H7 (cell line): ENCODE measurements around the gene TMEM208. TPM values are rescaled to one million over a fixed set of nuclear protein-coding genes. Genes with fewer than 3 reads are reported as not detected.

Experiments
- DNase-seq: peaks from one replicate; pipeline ENCODE4 v3.0.0; 2012
- H3K27me3 ChIP-seq: 2 replicates; pipeline ENCODE4 v1.6.0; 2011; ENCODE audit warnings: mild to moderate bottlenecking, low read length; ENCODE audit not compliant: control insufficient read depth, insufficient read depth
- H3K36me3 ChIP-seq: replicated peaks from 2 replicates; pipeline ENCODE4 v1.5.1; 2011; ENCODE audit warnings: low read length; ENCODE audit not compliant: control insufficient read depth, insufficient read depth
- H3K4me3 ChIP-seq: 2 replicates; pipeline ENCODE4 v1.5.1; 2011; ENCODE audit warnings: low read depth, mild to moderate bottlenecking, control low read depth, low read length, moderate library complexity; ENCODE audit not compliant: insufficient read depth
- total RNA-seq: library from RNA; depleted of rRNA; stranded (reverse); fragments of >200 nt; shearing (Covaris generic); gene quantifications from 2 replicates; pipeline ENCODE4 v1.2.3, GENCODE V29; 2014

The TMEM208 gene
- total RNA-seq, 1 experiment from 2014 or later, result 27.3 TPM

- peaks cover 2% of the 10 kb centered on the region; the same call in 1 of the 2 replicates for H3K36me3 ChIP-seq
- H3K27me3 ChIP-seq, result peaks cover 26% of the 10 kb centered on the region
- DNase-seq, result no peak
- H3K4me3 ChIP-seq, result no peak overlapping the region
These were observed 25.9 kb downstream of the TMEM208 start for GRCh38 chr16:67252609-67253497.

GRCh38 chr16:67254801-67255552 lies 28.0 kb downstream of the TMEM208 start:
- peaks cover 2% of the 10 kb centered on the region; the same call in 1 of the 2 replicates for H3K36me3 ChIP-seq
- peaks cover 5% of the 10 kb centered on the region for H3K27me3 ChIP-seq
- no peak overlapping the region for H3K4me3 ChIP-seq
- DNase-seq, result no peak

- Histone ChIP-seq H3K4me3 (no peak overlapping the region), H3K36me3 (peaks cover 2% of the 10 kb centered on the region; the same call in 1 of the 2 replicates), H3K27me3 (no peaks in the 10 kb centered on the region; the same call in 1 of the 2 replicates)
- no peak for DNase-seq
These were observed 28.8 kb downstream of the TMEM208 start for GRCh38 chr16:67255553-67256221.

- Histone ChIP-seq H3K36me3 (peaks cover 2% of the 10 kb centered on the region; the same call in 1 of the 2 replicates), H3K4me3 (no peak overlapping the region), H3K27me3 (no peaks in the 10 kb centered on the region)
- DNase-seq, result no peak
These were observed 29.8 kb downstream of the TMEM208 start for GRCh38 chr16:67256701-67257230.

DNA sequence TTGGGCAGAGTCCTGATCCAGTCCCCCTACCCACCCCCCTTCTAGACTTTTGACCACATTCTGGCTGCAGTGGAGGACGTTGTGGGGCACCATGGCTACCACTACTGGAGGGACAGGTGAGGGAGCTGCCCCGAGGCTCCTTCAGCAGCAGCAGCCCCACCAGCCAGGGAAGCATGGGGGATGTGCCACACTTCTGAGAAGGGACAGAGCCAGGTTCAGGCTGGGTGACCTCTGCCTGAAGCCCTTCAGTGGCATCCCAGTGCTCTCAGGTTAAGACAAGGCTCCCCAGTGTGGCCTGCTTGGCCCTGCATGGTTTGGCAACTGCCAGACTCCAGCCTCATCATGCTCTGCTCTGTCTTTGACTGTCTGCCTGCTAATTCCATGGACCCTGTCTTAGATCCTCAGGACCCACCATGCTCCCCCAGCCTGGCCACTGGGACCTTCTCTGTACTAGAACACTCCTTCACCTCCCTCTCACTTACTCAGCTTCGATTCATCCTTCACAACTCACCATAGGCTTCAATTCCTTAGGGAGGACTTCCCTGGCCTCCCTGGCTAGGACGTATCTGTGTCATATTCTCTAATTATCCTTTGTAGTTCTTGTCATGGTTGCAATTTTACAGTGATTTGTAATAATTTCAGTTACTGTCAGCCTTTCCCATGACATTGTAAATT lies 30.7 kb downstream of the TMEM208 start:
- Histone ChIP-seq H3K36me3 (peaks cover under 1% of the 10 kb centered on the region; the same call in 1 of the 2 replicates), H3K27me3 (no peaks in the 10 kb centered on the region; the same call in 1 of the 2 replicates), H3K4me3 (no peak overlapping the region)
- no peak for DNase-seq

DNA sequence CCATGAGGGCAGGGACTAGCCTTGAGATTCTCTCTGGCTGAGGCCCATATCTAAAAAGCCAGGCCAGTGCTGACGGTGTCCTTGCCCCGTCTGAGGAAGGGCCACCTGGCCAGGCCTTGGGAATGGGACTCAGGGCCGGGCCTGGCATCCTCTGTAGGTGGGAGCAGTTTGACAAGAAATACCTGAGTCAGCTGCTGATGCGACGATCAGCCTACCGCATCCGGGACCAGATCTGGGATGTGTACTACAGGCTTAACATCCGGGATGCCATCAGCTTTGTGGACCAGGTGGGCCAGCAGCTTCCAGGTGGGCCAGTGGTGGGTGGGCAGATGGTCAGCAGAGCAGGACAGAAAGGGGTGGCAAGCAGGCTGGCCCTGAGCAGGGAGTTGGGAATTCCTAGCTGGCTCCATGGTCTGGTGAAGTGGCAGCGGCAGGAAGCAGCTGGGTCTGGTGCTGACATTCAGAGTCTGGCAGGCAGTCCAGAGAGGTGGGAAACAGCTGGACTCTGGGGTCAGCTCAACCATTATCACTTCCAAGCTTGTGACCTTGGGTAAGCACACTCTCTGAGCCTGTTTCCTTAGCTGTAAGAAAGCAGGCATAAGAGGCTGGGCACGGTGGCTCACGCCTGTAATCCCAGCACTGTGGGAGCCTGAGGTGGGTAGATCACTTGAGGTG lies 31.4 kb downstream of the TMEM208 start:
- H3K4me3 ChIP-seq, result no peak overlapping the region
- no peaks in the 10 kb centered on the region; the same call in 1 of the 2 replicates for H3K36me3 ChIP-seq
- no peak for DNase-seq
- no peaks in the 10 kb centered on the region; the same call in 1 of the 2 replicates for H3K27me3 ChIP-seq

DNA sequence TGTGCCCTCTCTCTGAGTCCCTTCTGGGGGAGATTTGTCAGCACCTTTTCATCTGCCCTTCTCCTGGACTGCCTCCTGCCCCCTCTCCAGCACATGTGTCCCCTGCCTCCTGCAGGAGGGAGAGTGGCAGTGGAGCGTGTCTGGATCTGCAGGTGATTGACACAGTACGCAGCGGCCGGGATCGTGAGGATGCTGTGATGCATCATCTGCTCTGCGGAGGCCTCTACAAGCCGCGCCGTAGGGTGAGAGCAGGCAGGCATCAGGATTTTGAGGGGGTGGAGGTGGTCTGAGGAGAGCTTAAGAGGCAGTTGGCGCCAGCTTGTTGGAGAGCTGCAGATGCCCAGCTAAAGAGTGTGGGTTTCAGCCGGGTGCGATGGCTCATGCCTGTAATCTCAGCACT lies 32.8 kb downstream of the TMEM208 start:
- H3K36me3 ChIP-seq, result no peaks in the 10 kb centered on the region; the same call in 1 of the 2 replicates

GRCh38 chr16:67260426-67261063 lies 33.6 kb downstream of the TMEM208 start:
- no peaks in the 10 kb centered on the region; the same call in 1 of the 2 replicates for H3K27me3 ChIP-seq
- peak; percentile 75 for DNase-seq
- H3K4me3 ChIP-seq, result no peak overlapping the region
- no peaks in the 10 kb centered on the region; the same call in 1 of the 2 replicates for H3K36me3 ChIP-seq

More for the DNA sequence above, 32.8 kb downstream of the TMEM208 start:
- no peaks in the 10 kb centered on the region; the same call in 1 of the 2 replicates for H3K27me3 ChIP-seq
- no peak for DNase-seq
- H3K4me3 ChIP-seq, result no peak overlapping the region

DNA sequence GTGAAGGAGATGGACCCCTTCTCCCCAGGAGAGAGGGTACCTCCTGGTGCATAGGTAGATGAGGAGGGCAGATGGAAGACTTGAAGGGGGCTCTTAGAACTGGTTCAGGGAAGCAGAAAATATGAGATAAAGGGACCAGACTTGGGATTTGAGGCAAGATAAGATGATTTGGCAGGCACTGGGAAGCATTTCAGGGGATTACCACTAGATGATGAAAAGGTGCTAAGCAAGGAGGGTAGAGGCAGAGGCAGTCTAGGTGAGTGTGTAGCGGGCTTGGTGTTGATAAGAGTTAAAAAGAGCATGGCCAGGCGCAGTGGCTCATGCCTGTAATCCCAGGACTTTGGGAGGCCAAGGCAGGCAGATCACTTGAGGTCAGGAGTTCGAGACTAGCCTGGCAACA lies 36.3 kb downstream of the TMEM208 start:
- Histone ChIP-seq H3K27me3 (no peaks in the 10 kb centered on the region; the same call in 1 of the 2 replicates), H3K36me3 (no peaks in the 10 kb centered on the region; the same call in 1 of the 2 replicates), H3K4me3 (no peak overlapping the region)
- DNase-seq, result no peak

DNA sequence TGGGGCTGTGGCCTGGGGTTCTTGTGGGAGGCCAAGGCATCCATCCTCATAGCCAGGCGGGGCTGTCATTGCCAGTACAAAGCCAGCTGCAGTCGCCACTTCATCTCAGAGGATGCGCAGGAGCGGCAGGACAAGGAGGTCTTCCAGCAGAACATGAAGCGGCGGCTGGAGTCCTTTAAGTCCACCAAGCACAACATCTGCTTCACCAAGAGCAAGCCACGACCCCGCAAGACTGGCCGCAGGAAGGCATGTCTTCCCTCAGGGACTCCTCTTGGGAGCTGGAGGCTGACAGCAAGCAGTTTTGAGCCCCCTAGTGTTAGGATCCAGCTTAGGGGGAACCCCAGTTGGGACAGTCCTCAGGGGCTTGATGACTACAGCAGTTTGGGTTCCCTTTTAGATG lies 37.3 kb downstream of the TMEM208 start:
- no peak overlapping the region for H3K4me3 ChIP-seq
- no peaks in the 10 kb centered on the region; the same call in 1 of the 2 replicates for H3K27me3 ChIP-seq
- DNase-seq, result no peak
- H3K36me3 ChIP-seq, result no peaks in the 10 kb centered on the region; the same call in 1 of the 2 replicates

DNA sequence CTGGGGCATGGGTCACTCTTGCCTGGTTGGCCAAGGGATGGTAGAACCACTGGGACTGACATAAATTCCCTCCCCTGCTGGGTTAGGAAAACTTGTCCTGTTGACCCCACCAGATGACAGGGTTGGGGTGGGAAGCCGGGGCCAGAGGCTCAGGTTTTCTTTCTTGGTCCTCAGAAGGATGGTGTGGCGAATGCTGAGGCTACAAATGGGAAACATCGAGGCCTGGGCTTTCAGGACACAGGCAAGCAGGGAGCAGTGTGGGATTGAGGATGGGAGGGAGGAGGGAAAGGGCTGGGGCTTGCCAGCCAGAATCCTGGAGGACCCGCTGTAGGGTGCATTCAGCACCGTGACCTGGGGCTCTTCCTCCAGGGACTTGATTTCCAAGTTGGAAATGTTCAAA lies 37.9 kb downstream of the TMEM208 start:
- Histone ChIP-seq H3K36me3 (no peaks in the 10 kb centered on the region; the same call in 1 of the 2 replicates), H3K4me3 (no peak overlapping the region), H3K27me3 (no peaks in the 10 kb centered on the region; the same call in 1 of the 2 replicates)
- no peak for DNase-seq

DNA sequence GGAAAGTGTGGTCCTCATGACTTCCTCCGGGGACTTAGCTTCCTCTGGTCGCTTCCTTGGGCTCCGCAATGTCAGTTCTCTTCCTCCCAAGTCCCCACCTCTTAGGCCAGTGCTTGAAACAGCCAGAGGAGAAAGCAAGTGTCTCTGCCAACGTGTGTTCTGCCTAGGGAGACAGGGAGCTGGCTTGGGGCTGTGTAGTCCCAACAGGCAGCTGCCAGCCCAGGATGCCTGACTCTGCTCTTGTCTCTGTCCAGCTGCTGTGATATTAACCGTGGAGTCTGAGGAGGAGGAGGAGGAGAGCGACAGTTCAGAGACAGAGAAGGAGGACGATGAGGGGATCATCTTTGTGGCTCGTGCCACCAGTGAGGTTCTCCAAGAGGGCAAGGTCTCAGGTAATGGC lies 38.9 kb downstream of the TMEM208 start:
- H3K36me3 ChIP-seq, result no peaks in the 10 kb centered on the region; the same call in 1 of the 2 replicates
- no peak for DNase-seq
- H3K27me3 ChIP-seq, result no peaks in the 10 kb centered on the region; the same call in 1 of the 2 replicates
- no peak overlapping the region for H3K4me3 ChIP-seq
